NCI-H2107 treated with DMSO at 0.1 percent for 48 hours (cell line): ENCODE results near the gene MED28.
"Not testable (repeated sequence)": the region's sequence is repeated elsewhere in the genome, so short reads cannot be mapped to it uniquely, and the experiment has no call there.

Experiments
- DNase-seq: peaks from one replicate; lab custom pipeline; 2025; ENCODE audit not compliant: unreplicated experiment; lab: John Stamatoyannopoulos, UW

Gene MED28, protein sequence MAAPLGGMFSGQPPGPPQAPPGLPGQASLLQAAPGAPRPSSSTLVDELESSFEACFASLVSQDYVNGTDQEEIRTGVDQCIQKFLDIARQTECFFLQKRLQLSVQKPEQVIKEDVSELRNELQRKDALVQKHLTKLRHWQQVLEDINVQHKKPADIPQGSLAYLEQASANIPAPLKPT

DNA sequence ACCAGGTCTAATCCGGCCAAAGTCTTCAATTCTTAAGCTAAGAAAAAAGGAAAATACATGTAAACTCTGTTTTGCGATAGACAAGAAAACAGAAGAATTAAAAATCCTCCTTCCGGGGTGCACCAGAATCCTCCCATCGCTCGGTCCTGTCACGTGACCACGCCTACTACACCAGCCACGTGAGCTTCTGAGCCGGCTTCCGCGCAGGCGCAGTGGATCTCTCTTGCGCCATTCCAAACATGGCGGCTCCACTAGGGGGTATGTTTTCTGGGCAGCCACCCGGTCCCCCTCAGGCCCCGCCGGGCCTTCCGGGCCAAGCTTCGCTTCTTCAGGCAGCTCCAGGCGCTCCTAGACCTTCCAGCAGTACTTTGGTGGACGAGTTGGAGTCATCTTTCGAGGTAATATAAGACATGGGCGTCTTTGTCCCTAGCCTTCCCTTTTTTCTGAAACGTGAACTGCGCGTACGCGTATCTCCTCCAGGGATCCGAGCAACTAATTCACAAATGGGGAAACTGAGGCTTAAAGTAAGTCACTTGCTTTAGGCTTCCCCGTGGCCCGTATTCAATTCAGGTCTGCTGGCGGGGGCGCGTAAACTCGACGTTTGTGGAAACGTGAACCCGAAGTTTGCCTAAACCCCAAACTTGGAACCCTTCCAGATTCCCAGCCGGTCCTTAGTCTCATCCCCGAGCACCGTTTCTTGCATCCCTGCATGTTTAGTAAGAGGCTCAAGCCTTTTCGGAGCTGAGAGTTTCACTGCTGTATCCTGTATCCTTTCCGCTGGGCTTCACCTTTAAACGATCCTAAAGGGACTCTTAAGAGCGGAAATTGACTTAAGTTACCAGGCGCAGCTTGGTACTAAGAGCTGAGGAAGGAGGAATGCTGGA, at the start of gene MED28:
MED28 (plus strand) TSS at position 226 of the 884 bp plus-strand sequence; CDS start at position 240, 14 bp downstream.
- DNase-seq = peak; percentile 82

DNA sequence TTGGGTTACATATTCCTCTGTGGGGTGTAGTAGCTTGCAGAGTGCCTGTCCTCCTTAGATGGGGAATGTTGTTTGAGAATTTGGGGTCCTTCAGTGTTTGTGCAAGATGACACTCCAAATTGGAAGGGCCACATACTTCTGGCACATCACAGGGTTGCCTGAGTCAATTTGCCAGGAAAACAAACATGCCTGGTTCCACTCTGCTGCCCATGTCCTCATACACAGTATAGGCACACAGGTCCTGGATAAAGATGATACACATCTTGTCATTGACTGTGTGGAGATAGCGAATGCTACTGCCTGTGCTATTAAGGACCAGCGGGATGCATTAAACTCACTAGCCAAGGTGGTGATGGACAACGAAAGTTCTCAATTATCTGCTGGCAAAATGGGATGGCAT, 48.6 kb upstream of the MED28 start:
- no peak for DNase-seq

DNA sequence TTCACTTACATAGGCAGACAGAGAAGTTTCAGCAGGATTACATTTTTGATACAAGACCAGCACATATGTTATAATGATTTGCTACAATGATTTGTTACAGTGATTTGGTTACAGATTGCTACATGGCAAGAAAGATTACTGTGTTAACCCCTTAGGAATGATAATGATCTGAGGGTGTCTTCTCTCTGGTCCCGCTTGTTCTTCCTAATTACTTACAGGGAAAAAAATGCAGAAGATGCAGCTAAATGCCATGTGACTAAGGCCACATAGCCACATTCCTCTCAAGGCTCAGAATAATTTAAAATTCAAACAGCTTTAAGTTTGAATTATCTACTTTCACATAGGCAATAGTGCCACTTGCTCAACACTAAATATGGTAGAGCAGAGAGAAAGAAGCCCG, 47.2 kb upstream of the MED28 start:
- DNase-seq = no peak

DNA sequence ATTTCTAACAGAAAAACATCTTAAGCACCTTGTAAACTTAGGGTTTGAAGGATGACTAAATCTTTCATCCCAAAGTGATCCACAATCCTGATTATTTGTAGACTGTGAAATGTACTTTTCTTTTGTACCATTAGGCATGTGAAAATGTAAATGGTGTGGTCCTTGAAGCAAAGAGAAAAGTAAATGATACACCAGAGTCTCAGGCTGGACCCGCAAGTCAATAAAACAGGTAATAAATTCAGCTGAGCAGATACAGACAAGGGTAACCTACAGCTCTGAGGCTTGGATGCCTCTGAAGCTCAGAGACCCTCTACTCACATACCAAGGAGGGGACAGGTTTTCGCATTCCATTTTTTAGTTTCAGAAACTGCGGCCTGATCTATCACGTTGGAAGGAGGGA, 40.2 kb upstream of the MED28 start:
- no peak for DNase-seq

DNA sequence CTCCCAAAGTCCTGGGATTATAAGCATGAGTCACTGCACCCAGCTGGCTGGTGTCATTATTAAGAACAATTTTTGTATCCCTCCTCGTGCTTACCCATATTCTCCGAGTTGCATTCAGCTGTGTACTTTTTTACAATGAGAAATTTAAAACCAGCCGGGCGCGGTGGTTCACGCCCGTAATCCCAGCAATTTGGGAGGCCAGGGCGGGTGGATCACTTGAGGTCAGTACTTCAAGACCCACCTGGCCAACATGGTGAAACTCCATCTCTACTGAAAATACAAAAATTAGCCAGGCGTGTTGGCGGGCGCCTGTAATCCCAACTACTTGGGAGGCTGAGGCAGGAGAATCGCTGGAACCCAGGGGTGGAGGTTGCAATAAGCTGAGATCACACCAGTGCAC, 39.3 kb upstream of the MED28 start:
- DNase-seq = not testable (repeated sequence)

DNA sequence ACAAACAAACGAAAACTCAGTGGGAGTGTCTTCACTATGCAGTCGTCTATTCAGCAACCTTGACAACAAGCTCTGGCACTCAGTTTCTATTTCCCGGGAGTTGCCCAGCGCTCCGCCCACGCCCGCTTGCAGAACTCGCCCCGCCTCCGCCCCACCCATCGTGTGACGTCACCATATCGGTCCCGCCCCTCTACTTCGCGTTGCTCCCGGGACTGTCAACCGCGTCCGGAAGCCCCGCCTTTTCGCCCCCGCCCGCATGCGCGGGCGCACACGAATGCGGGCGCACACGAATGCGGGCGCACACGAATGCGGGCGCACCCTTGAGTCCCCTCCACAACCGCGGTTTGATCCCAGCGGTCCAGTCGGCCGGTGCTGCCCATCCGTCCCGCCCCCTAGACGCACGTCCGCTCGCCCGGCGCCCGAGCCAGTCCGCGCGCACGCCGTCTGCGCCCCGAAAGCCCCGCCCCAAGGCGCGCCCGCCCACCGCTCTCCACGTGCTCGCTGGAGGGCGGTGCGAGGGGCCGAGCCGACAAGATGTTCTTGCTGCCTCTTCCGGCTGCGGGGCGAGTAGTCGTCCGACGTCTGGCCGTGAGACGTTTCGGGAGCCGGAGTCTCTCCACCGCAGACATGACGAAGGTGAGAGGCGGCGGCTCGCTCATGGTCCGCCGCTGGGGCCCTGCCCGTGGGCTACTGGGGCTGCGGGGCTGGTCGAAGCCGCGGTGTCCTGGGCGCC, 37.3 kb upstream of the MED28 start, which contains the start of gene LAP3:
LAP3 (plus strand) TSS at position 267 of the 733 bp plus-strand sequence; CDS start at position 535, 268 bp downstream.
- DNase-seq = peak; percentile 80

DNA sequence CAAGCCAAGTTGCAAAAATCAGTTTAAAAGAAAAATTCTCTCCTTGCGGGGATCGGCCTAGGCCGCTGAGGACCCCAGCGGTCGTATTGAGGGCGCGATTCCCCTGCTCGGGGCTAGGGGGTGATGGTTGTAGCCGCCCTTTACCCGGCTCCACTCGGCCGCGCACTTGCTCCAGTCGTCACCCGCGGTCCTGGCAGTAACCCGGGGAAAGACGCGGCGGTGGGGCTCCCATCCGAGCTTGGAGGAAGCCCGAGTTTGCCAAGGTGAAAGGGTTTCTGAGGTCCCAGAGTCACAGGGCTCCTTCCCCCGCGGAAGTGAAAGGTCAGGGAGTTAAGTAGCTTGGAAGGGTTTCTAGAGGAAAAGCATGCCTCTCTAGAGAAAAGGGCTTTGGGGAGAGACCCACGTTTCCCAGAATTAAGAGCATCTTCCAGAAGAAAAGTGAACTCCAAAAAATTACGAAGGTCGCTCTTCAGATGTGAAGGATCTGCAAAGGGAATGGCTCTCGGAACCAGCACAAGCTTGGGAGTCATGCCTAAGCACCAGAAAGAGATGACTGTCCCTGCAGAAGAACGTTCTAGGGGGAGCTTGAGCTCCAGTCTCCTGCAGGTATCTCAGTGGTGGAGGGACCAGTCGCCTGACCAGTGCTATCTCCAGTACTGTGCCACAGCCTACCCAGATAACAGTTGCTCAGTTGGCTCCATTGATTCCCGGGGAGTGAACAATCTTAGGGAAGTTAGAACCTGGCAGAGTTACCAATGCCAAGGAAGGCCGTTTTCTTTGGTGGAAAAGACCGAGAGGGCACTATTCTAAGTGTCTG, 36.6 kb upstream of the MED28 start:
- no peak for DNase-seq

DNA sequence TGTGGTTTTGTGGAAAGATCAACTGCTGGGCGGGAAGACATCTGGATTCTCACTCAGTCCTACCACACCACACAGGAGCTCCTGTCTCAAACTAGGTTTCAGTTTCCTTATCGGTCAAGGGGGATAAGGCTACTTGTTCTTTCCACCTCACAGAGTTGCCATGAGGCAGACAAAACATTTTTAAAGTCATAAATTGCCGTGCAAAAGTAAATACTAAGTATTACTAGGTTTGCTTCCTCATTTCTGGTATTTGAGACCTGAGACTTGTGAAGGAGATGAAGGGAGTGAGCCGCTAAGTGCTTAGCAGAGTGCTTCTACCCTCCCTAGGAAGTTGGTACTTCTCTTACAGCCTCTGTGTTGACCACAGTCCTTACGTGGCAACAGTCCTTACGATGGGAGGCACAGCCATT, 36.0 kb upstream of the MED28 start:
- no peak for DNase-seq

DNA sequence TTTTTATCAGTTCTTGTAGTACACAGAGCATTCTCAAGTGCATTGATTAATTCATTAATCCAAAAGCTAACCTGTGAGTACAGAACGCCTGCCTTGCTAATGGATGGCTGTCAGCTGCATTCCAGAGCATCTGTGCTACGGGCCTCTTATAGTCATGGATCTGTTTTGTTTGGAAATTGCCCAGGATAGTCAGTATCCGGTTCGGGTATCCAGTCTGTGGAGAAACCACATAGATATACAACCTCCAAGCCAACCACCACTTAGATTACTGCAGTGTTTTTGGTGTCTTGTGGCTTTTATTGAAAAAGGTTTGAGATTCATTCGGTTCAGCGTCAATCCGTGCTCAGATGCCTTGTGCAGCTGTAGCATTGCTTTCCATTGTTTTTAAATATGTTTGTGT, 33.5 kb upstream of the MED28 start:
- no peak for DNase-seq

DNA sequence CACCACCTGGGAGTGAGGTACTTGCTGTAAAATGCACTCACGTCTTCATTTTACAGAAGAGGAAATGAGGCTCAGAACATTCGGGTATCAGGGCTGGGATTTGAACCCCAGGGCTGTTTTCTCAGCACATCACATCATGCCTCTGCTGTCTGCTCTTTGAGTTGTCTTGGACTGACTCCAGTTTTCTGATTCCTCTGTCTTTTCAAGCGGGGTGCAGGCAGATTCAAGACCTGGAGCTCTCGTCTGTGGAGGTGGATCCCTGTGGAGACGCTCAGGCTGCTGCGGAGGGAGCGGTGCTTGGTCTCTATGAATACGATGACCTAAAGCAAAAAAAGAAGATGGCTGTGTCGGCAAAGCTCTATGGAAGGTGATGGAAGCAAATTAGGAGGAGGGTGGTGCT, 31.2 kb upstream of the MED28 start:
- DNase-seq = no peak

DNA sequence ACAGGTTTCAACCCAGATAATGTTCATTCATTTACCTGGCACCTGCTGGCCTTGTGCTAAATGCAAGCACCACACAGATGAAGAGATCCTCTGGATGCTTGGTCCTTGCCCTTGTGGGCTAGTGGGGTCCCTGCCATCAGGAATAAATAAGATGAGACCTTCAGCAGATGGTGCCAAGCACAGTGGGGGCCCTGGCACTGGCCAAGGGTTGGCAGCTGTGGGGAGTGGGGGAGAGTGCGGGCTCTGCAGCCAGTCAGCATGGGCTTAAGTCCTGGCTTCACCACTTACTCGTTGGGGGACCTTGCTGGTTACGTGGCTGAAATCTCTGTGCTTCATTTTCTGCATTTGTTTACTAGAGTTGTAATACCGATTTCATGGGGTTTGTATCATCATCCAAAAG, 30.5 kb upstream of the MED28 start:
- DNase-seq = no peak

DNA sequence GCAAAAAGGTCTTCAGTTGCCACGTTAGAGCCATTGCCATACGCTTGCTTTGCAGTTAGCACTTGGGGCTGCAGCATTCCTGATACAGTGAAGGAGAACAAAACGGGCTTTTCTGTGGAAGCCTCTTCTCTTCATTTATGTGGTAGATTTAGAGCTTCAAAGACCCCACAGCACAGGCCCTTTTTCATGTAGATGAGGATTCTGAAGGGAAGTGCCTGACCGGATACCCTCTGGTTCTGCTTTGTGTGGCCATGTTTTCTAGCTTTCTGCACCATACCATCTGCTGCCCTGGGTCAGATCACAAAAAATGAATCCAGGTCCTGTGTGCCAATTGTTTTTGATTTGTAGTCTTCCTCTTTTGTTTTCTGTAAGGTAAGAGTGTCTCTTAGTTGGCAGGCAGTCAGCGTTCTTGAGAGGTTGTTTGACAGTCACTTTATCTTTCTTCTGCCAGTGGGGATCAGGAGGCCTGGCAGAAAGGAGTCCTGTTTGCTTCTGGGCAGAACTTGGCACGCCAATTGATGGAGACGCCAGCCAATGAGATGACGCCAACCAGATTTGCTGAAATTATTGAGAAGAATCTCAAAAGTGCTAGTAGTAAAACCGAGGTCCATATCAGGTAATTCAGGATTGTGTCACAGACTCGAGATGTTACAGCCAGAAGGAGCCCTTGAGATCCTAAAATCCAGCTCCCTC, 29.8 kb upstream of the MED28 start:
- no peak for DNase-seq

DNA sequence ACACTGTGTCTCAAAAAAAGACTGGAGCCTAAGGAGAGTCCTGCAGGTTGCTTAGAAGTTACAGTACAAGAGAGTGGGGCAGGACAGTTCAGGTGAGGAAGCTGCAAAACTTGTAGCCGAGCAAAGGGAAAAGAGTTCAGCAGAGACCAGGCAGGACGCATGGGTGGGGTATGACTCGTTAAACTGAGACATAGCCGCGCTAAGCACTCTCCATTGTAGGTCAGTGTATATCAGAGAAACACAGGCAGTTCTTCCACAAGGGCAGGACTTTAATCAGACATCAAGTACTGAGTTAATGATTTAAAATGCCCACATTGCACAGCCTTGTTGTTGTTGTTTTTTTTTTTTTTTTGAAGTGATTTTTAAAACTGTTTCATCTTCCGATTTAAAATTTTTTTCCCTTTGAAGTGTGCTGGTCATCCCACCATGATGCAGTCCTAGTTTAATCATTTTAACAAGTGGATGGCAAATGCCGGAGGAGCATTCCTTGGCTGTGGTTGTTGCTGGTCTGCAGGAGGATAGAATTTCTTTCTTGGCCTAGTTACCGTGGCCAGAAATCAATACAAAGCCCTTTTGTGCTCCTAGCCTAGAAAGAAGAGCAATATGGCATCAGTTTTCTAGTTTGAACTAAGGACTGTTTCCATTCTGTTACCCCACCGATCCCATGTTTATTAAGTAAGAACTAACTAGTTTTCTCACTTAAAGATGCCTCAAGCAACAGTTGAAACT, 27.2 kb upstream of the MED28 start:
- no peak for DNase-seq

DNA sequence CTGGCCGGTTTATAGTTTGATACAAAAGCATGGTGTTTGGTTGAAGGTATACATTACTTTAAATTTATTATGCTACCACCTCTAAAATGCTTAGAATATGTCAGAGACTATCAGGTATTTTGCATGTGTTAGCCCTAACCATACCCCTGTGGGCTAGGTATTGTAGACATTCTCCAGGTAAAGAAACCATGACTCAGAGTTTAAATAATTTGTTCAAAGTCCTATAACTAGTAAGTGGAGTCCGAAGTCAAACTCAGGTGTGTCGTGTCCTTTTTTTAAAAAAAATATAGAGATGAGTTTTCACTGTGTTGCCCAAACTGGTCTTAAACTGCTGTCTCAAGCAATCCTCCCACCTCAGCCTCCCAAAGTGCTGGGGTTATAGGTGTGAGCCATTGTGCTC, 25.1 kb upstream of the MED28 start:
- no peak for DNase-seq

DNA sequence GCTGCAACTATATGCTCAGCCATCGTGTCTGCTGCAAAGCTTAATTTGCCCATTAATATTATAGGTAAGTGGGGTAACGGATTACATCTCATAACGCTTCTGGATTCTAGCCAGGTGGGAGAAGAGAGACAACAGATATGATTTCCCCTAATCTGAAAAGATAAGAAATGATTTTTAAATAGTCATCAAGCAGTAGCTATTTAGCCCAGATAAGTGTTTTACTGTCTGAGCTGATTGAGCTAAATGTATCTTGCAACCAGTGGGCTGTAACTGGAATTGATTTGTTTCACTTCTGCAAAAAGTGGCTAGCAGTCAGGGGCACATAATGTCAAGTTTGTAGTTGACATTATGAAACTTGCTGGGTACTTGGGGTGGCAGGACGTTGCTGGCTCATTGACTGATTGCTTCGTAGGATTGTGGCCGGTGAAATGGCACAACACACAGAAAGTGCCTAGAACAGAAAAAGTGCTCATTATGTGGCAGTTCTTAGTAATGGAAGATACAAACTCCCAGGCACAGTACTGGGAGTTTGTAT, 18.9 kb upstream of the MED28 start:
- DNase-seq = no peak

DNA sequence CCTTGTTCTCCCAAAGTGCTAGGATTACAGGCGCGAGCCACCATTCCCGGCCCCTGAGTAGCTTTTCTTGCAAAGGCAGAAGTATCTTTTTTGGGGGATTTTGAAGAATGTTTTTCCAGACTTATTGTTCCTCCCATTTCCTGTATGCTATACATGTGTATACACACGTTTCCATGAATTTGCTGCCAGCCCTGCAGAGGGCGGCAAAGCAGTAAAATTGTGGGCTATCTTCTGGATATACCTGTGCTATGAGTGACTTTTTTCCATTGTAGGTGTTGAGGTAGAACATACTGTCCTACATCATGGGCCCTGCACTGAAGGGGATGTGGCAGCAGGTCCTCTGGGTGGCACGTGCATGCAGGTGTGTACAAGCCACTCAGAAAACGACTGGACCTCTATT, 16.9 kb upstream of the MED28 start:
- no peak for DNase-seq

DNA sequence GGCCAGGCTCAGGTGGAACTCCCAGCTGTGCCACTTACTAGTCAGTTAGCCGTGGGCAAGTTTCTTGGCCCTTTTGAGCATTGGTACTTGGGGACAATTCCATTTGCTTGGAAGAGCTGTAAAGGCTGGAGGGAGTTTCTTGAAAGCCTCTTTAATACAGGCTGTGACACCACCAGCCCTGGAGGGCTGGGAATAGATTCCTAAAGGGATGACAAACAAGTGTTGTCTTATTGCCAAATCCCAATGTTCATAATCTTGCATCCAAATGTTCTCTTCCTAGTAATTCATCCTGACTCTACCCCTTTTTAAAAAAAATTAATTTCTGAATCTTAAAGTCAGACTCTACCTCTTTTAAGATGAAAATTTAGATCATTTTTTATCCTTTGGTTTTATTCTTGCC, 14.6 kb upstream of the MED28 start:
- DNase-seq = no peak

DNA sequence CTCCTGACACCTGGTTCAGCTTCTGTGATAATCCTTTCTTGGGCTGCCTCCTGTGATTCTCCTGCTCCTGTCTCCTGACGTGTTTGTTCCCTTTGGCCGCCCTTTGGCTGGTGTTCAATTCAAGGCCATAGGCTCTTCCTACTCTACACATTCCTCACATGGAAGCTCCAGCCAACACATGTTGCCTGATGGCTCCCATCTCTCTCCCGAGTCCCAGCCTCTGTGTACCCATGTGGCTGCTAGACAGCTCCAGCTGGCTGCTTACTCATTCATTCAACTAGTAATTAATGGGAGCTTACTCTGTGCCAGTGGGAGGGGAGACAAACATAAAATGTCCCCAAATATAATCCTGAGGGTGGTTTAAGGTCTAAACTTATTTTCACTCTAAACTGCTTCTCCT, 9.2 kb upstream of the MED28 start:
- no peak for DNase-seq

DNA sequence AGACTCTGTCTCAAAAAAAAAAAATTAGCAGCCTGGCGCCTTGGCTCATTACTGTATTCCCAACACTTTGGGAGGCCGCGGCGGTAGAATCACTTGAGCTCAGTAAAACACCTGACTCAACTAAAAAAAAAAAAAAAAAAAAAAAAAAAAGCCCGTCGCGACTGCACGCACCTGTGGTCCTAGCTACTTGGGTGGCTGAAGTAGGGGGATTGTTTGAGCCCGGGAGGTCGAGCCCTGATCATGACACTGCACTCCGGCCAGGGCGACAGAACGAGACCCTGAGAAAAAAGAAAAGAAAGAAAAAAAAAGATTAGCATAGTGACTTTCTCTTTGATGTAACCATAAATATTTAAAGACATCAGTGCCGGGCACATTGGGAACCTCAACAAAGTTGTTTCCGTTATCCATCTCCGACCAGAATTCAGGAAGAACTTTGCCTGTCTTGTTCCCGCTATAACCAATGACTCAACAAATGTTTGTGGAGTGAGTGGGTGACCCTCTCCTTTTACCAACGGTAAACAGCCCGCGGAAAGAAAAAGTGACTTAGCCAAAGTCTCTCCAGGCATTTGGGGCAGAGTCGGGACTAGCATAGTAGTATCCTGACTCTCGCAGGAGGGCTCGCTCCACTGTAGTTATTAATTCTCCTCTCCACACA, 553 bp upstream of the MED28 start:
- no peak for DNase-seq
